Thyroid gland (tissue), 4 donors: ENCODE data around the gene HEATR5A. TPM values are rescaled to one million over a fixed set of nuclear protein-coding genes. Genes with fewer than 3 reads are reported as not detected.
"Not testable (repeated sequence)": the region's sequence is repeated elsewhere in the genome, so short reads cannot be mapped to it uniquely, and the experiment has no call there.

Experiments
- DNase-seq, 2 donors: peaks; one replicate each; pipeline ENCODE4 v3.0.0-alpha.2; 2019
- H3K27ac ChIP-seq, 3 donors: fragments of 200-600 bp; sonication (generic); 1 replicate in 2 of 3; 2 replicates in 1 of 3; pipeline ENCODE4 v1.5.1; 2016 to 2019; ENCODE audit warnings: mild to moderate bottlenecking in 1 of 3, moderate library complexity in 1 of 3
- H3K27me3 ChIP-seq: fragments of 200-600 bp; sonication (generic); one replicate; pipeline ENCODE4 v1.5.1; 2019
- H3K36me3 ChIP-seq, 2 donors: fragments of 200-600 bp; sonication (generic); one replicate each; pipeline ENCODE4 v1.5.1; 2016 to 2019
- H3K4me1 ChIP-seq, 2 donors: fragments of 200-600 bp; sonication (generic); one replicate each; pipeline ENCODE4 v1.5.1; 2017 to 2019
- H3K4me3 ChIP-seq, 3 donors: fragments of 200-600 bp; sonication (generic); replicated peaks in 1 of 3; 1 replicate in 2 of 3; 2 replicates in 1 of 3; pipeline ENCODE4 v1.5.1; 2016; ENCODE audit warnings: mild to moderate bottlenecking in 1 of 3
- H3K9me3 ChIP-seq: fragments of 200-600 bp; sonication (generic); one replicate; pipeline ENCODE4 v1.5.1; 2017
- POLR2A ChIP-seq, 2 donors: fragments of 450-650 bp; IDR thresholded peaks; one replicate each; pipeline ENCODE4 v1.6.1; 2017; ENCODE audit warnings: antibody characterized with exemption in 2 of 2, mild to moderate bottlenecking in 2 of 2, moderate library complexity in 1 of 2
- WGBS, 2 donors: methylation state at CpG; one replicate each; pipeline ENCODE4 v1.1.5; 2017; 5-methylcytosine and 5-hydroxymethylcytosine counted together
- intact Hi-C: fragments of 100-400 bp; cut with DNase I; formaldehyde crosslinking; loops from one replicate; pipeline ENCODE4 v1.15.1; 2023
- total RNA-seq, 4 donors: library from RNA; depleted of rRNA; stranded (reverse); fragments of >200 nt; gene quantifications; one replicate each; pipeline ENCODE4 v1.2.3, GENCODE V29; 2016
- TF ChIP-seq, protein P1 (sequence below), 6 experiments: fragments of 200-600 bp in 3 of 6; fragments of 450-650 bp in 3 of 6; sonication (generic) in 3 of 6; IDR thresholded peaks; one replicate each; pipeline ENCODE4 v1.5.1; 2016 to 2019; ENCODE audit warnings: antibody characterized with exemption in 6 of 6, mild to moderate bottlenecking in 2 of 6, inconsistent platforms in 1 of 6, moderate library complexity in 1 of 6

HEATR5A gene
- total RNA-seq, 4 donors from 2014 or later = 31.0 to 46.3 (median 40.5) TPM

DNA sequence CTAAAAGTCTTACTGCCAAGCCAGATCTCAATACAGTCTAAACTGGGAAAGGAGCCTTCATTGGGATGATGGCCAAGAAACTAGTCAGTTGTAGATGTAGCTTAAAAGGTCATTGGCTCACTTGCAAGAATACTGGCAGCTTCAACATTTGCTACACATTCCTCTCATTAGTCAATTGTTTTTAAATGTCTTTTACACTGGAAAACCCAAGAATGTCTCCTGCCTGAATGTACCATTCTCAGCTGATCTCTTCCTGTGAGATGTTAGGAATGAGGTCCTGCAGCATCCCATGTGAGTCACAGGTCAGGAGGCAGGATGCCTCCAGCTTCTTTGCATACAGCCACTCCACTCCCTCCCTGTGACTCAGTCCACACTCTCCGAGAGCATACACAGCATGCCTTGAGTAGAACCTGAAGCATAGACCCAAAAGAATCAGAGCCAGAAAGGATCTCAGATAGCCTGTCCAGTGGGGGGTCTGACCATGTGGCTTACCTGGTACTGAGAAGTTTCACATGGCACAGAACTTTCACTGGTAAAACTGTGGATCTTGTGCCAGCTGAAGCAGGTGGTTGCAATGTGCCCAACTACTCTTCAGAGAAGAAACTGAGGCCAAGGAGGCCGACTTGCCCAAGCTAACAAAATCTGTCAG lies 156.7 kb downstream of the HEATR5A start:
- TF ChIP-seq POLR2A (IDR thresholded peaks at IDR 0.05) = peak in 1 of 2 donors; percentile 38
- TF ChIP-seq, protein P1, sequence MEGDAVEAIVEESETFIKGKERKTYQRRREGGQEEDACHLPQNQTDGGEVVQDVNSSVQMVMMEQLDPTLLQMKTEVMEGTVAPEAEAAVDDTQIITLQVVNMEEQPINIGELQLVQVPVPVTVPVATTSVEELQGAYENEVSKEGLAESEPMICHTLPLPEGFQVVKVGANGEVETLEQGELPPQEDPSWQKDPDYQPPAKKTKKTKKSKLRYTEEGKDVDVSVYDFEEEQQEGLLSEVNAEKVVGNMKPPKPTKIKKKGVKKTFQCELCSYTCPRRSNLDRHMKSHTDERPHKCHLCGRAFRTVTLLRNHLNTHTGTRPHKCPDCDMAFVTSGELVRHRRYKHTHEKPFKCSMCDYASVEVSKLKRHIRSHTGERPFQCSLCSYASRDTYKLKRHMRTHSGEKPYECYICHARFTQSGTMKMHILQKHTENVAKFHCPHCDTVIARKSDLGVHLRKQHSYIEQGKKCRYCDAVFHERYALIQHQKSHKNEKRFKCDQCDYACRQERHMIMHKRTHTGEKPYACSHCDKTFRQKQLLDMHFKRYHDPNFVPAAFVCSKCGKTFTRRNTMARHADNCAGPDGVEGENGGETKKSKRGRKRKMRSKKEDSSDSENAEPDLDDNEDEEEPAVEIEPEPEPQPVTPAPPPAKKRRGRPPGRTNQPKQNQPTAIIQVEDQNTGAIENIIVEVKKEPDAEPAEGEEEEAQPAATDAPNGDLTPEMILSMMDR (IDR thresholded peaks at IDR 0.05) = no peak
- Histone ChIP-seq H3K36me3 (no peaks in the 10 kb centered on the region), H3K27ac (peak overlapping the region; percentile 91 to 96 (median 96)), H3K27me3 (no peaks in the 10 kb centered on the region), H3K9me3 (no peaks in the 10 kb centered on the region), H3K4me3 (no peak overlapping the region), H3K4me1 (peaks cover 43 to 62% of the 10 kb centered on the region in 2 donors)
- DNase-seq = peak; percentile 83 to 89
- intact Hi-C loops = no loop called here
- WGBS, 2 donors = 25 to 29% methylated on average over 2 of the region's 2 CpGs

DNA sequence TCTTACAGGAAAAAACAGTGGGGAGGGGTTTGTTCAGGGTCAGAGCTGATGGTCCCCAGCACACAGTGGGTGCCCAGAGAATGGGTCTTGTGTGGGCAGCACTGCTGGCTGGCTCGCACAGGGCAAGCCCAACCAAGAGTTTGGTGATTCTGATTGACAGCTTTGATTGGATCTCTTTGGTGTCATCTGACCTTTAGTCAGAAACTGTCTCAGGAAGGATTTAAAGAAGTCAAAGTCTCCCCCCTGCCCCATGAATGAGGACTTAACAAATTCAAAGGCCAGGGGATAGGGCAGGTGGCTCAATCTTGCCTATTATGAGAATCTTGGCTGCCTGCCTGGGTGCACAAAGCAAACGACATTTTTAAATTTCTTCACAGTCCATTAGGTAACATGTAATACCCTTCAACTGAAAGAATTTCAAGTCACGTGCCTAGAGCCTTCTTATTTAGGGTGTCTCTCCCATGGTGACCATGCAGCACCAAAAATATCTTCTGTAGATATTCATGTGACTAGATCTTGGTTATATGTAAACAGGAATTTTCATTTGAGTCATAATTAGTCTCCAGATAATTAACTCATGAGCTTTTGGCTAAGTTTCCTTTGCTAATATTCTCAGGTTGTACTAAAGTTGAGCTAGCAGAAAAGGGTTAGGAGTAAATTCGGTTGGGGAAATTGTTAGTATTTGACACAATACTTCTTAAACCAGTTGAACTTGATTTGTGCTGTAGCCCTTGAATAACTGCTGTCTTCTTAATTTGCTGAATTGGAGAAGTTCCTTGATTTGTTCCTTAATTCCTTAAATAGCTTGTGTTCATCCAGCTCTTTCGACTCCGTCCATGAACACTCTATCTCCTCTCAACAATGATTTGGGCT lies 158.3 kb downstream of the HEATR5A start:
- H3K27ac ChIP-seq = peak overlapping the region; percentile 91 to 96 (median 96)
- TF ChIP-seq, protein P1 (IDR thresholded peaks at IDR 0.05) = no peak
- no peak for TF ChIP-seq POLR2A (IDR thresholded peaks at IDR 0.05)
- H3K9me3 ChIP-seq = no peaks in the 10 kb centered on the region
- H3K27me3 ChIP-seq = no peaks in the 10 kb centered on the region
- 19 to 20% methylated on average over 6 of the region's 6 CpGs for WGBS, 2 donors
- H3K4me1 ChIP-seq = peaks cover 48 to 71% of the 10 kb centered on the region in 2 donors
- DNase-seq = peak; percentile 76 to 84
- no peaks in the 10 kb centered on the region for H3K36me3 ChIP-seq
- H3K4me3 ChIP-seq = no peak overlapping the region
- intact Hi-C loops = no loop called here

DNA sequence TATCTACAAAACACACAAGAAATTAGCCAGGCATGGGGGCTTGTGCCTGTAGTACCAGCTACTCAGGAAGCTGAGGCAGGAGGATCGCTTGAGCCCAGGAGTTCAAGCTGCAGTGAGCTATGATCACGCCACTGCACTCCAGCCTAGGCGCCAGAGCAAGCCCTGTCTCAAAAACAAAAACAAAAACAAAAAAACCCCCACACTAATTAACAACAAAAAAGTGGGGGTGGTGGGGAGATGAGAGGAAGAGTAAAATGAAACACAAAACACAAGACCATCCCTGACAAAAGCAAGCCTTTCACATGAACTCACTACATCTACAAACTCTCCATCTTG lies 158.9 kb downstream of the HEATR5A start:
- intact Hi-C loops = no loop called here
- Histone ChIP-seq H3K4me3 (no peak overlapping the region), H3K4me1 (peaks cover 48 to 71% of the 10 kb centered on the region in 2 donors), H3K36me3 (no peaks in the 10 kb centered on the region), H3K9me3 (no peaks in the 10 kb centered on the region), H3K27ac (peak overlapping the region; percentile 91 to 96 (median 96)), H3K27me3 (no peaks in the 10 kb centered on the region)
- WGBS, 2 donors = 73 to 82% methylated on average over 3 of the region's 3 CpGs
- DNase-seq = peak; percentile 20 to 34
- no peak for TF ChIP-seq POLR2A (IDR thresholded peaks at IDR 0.05)
- TF ChIP-seq, protein P1 (IDR thresholded peaks at IDR 0.05) = no peak

DNA sequence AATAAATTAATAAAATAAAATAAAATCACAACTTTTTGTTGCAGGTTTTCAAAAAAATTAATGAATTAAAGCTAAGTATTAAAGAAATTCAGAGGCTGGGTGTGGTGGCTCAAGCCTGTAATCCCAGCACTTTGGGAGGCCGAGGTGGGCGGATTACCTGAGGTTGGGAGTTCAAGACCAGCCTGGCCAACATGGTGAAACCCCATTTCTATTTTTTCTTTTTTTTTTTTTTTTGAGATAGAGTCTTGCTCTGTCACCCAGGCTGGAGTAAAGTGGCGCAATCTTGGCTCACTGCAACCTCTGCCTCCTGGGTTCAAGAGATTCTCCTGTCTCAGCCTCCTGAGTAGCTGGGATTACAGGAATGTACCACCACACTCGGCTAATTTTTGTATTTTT lies 161.3 kb downstream of the HEATR5A start:
- H3K4me3 ChIP-seq, DNase-seq, intact Hi-C loops, H3K27me3 ChIP-seq, H3K36me3 ChIP-seq, H3K9me3 ChIP-seq: not testable (repeated sequence)
- Histone ChIP-seq H3K27ac (peak overlapping the region; percentile 28 to 96 (median 45)), H3K4me1 (peaks cover 43 to 48% of the 10 kb centered on the region in 2 donors)
- 94 to 99% methylated on average over 4 of the region's 4 CpGs for whole genome bisulfite sequencing, 2 donors

DNA sequence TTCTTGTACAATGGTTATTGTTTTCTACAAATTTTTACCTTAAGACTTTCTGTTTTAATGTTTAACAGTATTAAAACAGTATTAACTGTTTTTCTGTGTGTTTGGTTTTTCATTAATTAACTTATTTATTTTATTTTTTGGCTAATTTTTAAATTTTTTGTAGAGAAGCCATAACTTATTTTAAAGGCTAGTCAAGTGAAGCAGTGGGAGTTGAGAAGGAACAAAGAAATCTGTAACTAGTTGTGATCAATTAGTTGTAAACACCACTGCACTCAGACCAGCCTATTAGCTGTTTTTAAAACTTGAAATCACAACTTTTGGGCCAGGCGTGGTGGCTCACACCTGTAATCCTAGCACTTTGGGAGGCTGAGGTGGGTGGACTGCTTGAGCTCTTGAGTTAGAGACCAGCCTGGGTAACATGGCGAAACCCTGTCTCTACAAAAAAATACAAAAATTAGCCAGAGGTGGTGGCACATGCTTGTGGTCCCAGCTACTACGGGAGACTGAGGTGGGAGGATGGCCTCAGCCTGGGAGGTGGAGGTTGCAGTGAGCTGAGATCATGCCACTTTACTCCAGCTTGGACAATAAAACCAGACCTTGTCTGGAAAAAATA lies 161.8 kb downstream of the HEATR5A start:
- peak overlapping the region; percentile 28 to 96 (median 45) for H3K27ac ChIP-seq
- no peak for TF ChIP-seq POLR2A (IDR thresholded peaks at IDR 0.05)
- TF ChIP-seq, protein P1 (IDR thresholded peaks at IDR 0.05) = no peak
- no peak for DNase-seq
- intact Hi-C loops = no loop called here
- no peaks in the 10 kb centered on the region for H3K36me3 ChIP-seq
- H3K4me1 ChIP-seq = peaks cover 37 to 44% of the 10 kb centered on the region in 2 donors
- H3K27me3 ChIP-seq = no peaks in the 10 kb centered on the region
- WGBS, 2 donors = 97 to 100% methylated on average over 3 of the region's 3 CpGs
- no peaks in the 10 kb centered on the region for H3K9me3 ChIP-seq
- no peak overlapping the region for H3K4me3 ChIP-seq

DNA sequence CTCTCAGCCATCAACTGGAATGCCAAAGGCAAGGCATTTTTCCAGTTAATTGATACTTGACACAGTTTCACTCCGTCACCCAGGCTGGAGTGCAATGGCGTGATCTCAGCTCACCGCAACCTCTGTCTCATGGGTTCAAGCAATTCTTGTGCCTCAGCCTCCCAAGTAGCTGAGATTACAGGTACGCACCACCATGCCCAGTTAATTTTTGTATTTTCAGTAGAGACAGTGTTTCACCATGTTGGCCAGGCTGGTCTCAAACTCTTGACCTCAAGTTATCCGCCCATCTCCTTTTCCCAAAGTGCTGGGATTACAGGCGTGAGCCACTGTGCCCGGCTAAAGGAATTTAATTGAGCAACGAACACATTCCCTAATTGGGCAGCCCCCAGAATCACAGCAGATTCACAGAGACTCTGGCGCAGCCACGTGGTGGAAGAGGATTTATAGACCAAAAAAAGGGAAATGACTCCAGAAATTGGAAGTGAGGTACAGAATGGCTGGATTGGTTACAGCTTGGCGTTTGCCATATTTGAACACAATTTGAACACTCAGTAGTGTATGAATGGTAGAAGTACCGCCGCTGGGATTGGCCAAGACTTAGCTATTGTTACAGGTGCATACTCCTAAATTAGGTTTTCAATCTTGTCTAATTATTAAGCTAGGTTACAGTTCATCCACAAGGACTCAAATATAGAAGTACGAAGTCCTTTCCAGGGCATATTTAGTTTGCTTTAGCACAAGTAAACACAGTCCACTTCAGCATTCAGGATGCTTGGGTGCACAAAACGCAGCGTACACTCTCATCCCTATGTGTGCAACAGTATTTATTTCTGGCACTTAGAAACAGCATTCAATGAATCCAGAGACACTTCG lies 162.6 kb downstream of the HEATR5A start:
- peak; percentile 21 to 59 for DNase-seq
- intact Hi-C loops, H3K9me3 ChIP-seq, H3K4me3 ChIP-seq, H3K36me3 ChIP-seq, H3K27me3 ChIP-seq: not testable (repeated sequence)
- 74 to 81% methylated on average over 17 of the region's 17 CpGs for WGBS, 2 donors
- peak overlapping the region; percentile 28 to 96 (median 45) for H3K27ac ChIP-seq
- H3K4me1 ChIP-seq = peaks cover 32 to 39% of the 10 kb centered on the region in 2 donors
